Cardiac muscle cell (in vitro differentiated cells and primary cell): ENCODE results near the gene BRSK2. TPM values are rescaled to one million over a fixed set of nuclear protein-coding genes. Genes with fewer than 3 reads are reported as not detected.
"Not testable (repeated sequence)": the region's sequence is repeated elsewhere in the genome, so short reads cannot be mapped to it uniquely, and the experiment has no call there.

Experiments used
- DNase-seq, 2 donors: peaks; one replicate each; pipeline versions ENCODE4 v3.0.0 to v3.0.0-alpha.2; 2010 to 2017; ENCODE audit warnings: low read depth in 1 of 2, low spot score in 1 of 2
- H3K27ac ChIP-seq: fragments of 200-600 bp; sonication (generic); 2 replicates; pipeline ENCODE4 v1.5.1; 2016
- H3K27me3 ChIP-seq: fragments of 200-600 bp; sonication (generic); 2 replicates; pipeline ENCODE4 v1.6.0; 2016; ENCODE audit warnings: control low read depth
- H3K36me3 ChIP-seq: fragments of 200-600 bp; sonication (generic); 2 replicates; pipeline ENCODE4 v1.5.1; 2016; ENCODE audit warnings: control low read depth
- H3K4me1 ChIP-seq: fragments of 200-600 bp; sonication (generic); 2 replicates; pipeline ENCODE4 v1.8.1; 2017; ENCODE audit warnings: low read depth, mild to moderate bottlenecking, mixed run types
- H3K4me3 ChIP-seq: fragments of 200-600 bp; sonication (generic); 2 replicates; pipeline ENCODE4 v1.5.1; 2016; ENCODE audit warnings: mild to moderate bottlenecking
- H3K9me3 ChIP-seq: fragments of 200-600 bp; sonication (generic); 2 replicates; pipeline ENCODE4 v1.5.1; 2017; ENCODE audit warnings: low read depth, mild to moderate bottlenecking, control low read depth
- polyA plus RNA-seq: library from polyadenylated mRNA; unstranded; fragments of >200 nt; fragmentation: Nextera tagmentation; extraction: Ambion mirVana; gene quantifications from 2 replicates; pipeline ENCODE4 v1.2.1, GENCODE V29; 2016
- total RNA-seq: library from RNA; depleted of rRNA; stranded (reverse); fragments of >200 nt; gene quantifications from 2 replicates; pipeline ENCODE4 v1.2.3, GENCODE V29; 2016
- TF ChIP-seq, protein P1 (sequence below): IDR thresholded peaks from 2 replicates; pipeline ENCODE4 v1.5.1; 2012; ENCODE audit warnings: low read depth, mild to moderate bottlenecking, low read length

The BRSK2 gene
- total and polyA plus RNA-seq, 2 experiments from 2014 or later = 0.69 to 2.7 TPM

DNA sequence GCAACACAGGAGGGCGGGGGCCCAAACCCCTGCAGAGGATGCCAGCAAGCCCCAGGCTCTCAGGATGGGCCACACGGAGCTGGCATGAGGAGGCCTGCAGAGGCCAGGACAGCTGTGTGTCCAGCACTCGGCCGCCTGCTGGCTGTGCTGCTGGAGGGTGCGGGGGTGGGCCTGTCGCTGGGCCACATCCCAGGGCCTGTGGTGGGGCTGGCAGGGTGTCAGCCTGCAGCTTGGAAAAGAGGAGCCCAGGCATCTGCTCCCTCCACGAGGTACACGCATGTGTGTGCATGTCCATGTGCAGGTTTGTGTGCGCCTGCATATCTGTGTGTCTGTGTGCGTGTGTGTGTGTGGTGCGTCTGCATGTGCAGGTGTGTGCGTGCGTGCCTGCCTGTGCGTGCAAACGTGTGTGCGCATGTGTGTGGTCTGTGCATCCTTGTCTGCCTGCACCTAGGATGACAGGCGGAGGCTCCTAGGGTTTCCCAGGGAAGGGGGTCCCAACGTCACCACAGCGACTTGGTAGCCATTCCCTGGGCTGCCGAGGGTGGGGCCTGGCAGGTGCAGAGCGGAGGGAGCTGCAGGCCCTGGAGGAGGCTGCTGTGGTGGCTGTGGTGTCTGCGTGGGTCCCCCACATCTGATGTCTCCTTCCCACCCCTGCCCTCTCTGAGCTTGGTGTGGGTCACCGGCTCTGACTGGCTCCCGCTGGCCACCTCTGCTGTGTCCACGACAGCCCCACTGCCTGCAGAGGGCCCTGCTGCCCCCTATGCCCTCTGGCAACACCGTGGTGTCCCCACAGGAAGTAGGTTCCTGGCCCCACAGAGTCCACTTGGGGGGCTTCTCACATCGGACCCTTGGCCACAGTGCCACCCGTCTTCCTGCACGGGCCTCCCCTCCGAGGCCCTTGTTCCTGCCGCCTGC is 17.1 kb downstream of the BRSK2 start:
- TF ChIP-seq, protein P1, sequence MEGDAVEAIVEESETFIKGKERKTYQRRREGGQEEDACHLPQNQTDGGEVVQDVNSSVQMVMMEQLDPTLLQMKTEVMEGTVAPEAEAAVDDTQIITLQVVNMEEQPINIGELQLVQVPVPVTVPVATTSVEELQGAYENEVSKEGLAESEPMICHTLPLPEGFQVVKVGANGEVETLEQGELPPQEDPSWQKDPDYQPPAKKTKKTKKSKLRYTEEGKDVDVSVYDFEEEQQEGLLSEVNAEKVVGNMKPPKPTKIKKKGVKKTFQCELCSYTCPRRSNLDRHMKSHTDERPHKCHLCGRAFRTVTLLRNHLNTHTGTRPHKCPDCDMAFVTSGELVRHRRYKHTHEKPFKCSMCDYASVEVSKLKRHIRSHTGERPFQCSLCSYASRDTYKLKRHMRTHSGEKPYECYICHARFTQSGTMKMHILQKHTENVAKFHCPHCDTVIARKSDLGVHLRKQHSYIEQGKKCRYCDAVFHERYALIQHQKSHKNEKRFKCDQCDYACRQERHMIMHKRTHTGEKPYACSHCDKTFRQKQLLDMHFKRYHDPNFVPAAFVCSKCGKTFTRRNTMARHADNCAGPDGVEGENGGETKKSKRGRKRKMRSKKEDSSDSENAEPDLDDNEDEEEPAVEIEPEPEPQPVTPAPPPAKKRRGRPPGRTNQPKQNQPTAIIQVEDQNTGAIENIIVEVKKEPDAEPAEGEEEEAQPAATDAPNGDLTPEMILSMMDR = no peak
- Histone ChIP-seq H3K27ac (no peak overlapping the region), H3K4me3 (no peak overlapping the region), H3K36me3 (no peaks in the 10 kb centered on the region), H3K4me1 (no peaks in the 10 kb centered on the region), H3K9me3 (no peaks in the 10 kb centered on the region), H3K27me3 (no peaks in the 10 kb centered on the region)
- no peak for DNase-seq

DNA sequence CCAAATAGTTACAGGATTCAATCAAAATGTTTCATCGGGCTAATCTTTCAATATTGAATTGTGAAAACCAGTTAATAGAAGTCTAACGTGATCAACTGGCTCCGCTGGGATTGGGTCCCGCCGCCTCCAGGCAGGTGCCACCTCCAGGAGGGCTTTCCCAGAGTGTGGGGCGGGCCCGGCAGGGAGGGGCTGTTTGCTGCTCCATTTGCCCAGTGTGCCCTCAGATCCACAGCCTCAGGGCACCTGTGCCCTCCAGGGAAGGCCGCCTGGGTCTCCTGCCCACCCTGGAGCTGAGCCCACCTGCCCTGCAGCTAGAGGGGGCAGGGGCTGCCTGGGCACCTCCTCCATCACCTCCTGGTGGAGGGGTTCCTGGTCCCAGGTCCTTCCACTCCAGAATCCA is 17.9 kb downstream of the BRSK2 start:
- TF ChIP-seq, protein P1 = no peak
- Histone ChIP-seq H3K27ac (no peak overlapping the region), H3K36me3 (no peaks in the 10 kb centered on the region), H3K4me1 (no peaks in the 10 kb centered on the region), H3K27me3 (no peaks in the 10 kb centered on the region), H3K9me3 (no peaks in the 10 kb centered on the region), H3K4me3 (no peak overlapping the region)
- no peak for DNase-seq

DNA sequence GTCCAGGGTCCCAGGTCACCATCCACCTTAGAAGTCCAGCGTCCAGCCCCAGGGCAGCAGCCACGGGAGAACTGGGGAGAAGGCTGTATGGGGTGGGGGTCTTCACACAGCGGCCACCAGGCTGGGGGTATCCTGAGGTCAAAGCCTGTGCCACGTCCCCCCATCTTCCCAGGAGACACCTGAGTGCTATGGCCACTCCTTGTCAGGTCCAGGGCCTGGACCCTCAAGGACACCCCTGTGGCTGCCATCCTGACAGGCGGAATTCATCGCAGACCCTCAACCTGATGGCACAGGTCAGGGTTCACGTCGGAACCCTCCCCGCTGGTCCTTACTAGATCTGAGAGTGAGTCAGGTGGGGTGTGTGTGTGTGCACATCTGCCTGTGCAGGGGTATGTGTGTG is 18.6 kb downstream of the BRSK2 start:
- H3K36me3 ChIP-seq = no peaks in the 10 kb centered on the region

DNA sequence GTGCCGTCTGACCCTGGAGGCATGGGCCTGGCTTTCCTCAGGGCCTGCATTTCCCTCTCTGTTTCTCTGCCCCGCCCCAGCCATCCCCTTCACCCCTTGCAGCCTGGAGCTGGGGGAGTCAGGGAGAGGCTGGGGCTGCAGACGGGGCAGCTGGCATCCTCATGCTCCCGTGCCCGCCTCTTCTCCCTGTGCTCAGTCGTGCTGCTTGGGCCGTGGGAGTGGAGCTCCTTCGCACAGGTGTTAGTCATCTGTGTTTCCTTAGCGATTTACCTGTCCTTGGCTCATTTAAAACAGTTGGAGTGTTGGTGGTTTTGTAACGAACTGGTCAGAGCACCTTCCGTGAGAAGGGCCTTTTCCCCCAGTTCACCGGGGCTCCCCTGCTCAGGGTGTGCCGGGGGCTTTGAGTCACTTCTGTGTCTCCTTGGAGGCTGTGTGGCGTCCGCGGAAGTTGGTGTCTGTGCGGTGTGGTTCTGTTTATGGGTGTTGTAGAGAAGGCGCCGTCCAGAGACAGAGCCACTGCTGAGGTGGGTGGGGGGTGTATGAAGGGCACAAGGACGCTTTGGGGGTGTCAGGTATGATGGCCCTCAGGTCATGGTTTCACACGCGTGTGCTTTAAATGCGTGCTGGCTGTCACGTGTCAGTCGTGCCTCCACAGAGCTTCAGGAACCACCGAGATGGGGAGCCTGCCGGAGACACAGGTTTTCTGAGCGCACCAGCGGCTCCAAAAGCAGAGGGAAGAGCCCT is 19.5 kb downstream of the BRSK2 start:
- DNase-seq = no peak
- H3K27ac ChIP-seq = no peak overlapping the region
- H3K36me3 ChIP-seq = no peaks in the 10 kb centered on the region
- no peaks in the 10 kb centered on the region for H3K4me1 ChIP-seq
- H3K27me3 ChIP-seq = no peaks in the 10 kb centered on the region
- H3K4me3 ChIP-seq = no peak overlapping the region
- no peaks in the 10 kb centered on the region for H3K9me3 ChIP-seq
- TF ChIP-seq, protein P1 = no peak

More for the DNA sequence above, 18.6 kb downstream of the BRSK2 start:
- no peaks in the 10 kb centered on the region for H3K4me1 ChIP-seq
- TF ChIP-seq, protein P1 = no peak
- H3K27me3 ChIP-seq = no peaks in the 10 kb centered on the region
- DNase-seq = no peak
- no peak overlapping the region for H3K4me3 ChIP-seq
- H3K27ac ChIP-seq = no peak overlapping the region
- H3K9me3 ChIP-seq = no peaks in the 10 kb centered on the region

DNA sequence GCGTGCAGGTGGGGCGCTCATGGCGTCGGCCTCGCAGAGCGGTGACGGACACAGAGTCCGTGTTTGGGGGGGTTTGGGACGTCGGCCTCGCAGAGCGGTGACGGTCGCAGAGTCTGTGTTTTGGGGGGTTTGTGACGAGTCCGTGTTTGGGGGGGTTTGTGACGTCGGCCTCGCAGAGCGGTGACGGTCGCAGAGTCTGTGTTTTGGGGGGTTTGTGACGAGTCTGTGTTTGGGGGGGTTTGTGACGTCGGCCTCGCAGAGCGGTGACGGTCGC is 20.1 kb downstream of the BRSK2 start:
- not testable (repeated sequence) for H3K27ac ChIP-seq

More for the DNA sequence above, 20.1 kb downstream of the BRSK2 start:
- not testable (repeated sequence) for H3K9me3 ChIP-seq, H3K4me3 ChIP-seq, H3K27me3 ChIP-seq, H3K36me3 ChIP-seq, DNase-seq, H3K4me1 ChIP-seq
